Measurements from ENCODE around the gene GXYLT2. TPM values are rescaled to one million over a fixed set of nuclear protein-coding genes. Genes with fewer than 3 reads are reported as not detected.

Gene GXYLT2
- total RNA-seq, 4 donors from 2014 or later, result 0.72 to 6.8 (median 2.3) TPM

GRCh38 chr3:72993391-72993790, 105.5 kb downstream of the GXYLT2 start:
- WGBS, 2 donors, result 89 to 91% methylated on average over 6 of the region's 6 CpGs
- intact Hi-C loops (cut with DNase I; ENCODE audit: low total_unique reads), result no loop called here
- no peak overlapping the region for H3K4me3 ChIP-seq (ENCODE audit: low read depth, poor library complexity, severe bottlenecking)
- TF ChIP-seq CTCF (IDR thresholded peaks at IDR 0.05), result no peak
- TF ChIP-seq POLR2A (IDR thresholded peaks at IDR 0.05), result no peak
- DNase-seq (ENCODE audit: low spot score in 2 of 2), result no peak

GRCh38 chr3:72995337-72995736, 107.5 kb downstream of the GXYLT2 start:
- intact Hi-C loops (cut with DNase I; ENCODE audit: low total_unique reads), result no loop called here
- WGBS, 2 donors, result 77 to 79% methylated on average over 10 of the region's 10 CpGs
- TF ChIP-seq POLR2A (IDR thresholded peaks at IDR 0.05) (no peak), CTCF (IDR thresholded peaks at IDR 0.05) (no peak)

GRCh38 chr3:72996121-72996472, 108.3 kb downstream of the GXYLT2 start:
- intact Hi-C loops (cut with DNase I; ENCODE audit: low total_unique reads), result no loop called here
- no peak for TF ChIP-seq CTCF (IDR thresholded peaks at IDR 0.05)
- no peak for TF ChIP-seq POLR2A (IDR thresholded peaks at IDR 0.05)
- peak in 1 of 2 donors; percentile 85 for DNase-seq (ENCODE audit: low spot score in 2 of 2)
- H3K4me3 ChIP-seq (ENCODE audit: low read depth, poor library complexity, severe bottlenecking), result peak overlapping the region; percentile 47
- WGBS, 2 donors, result 81 to 90% methylated on average over 20 of the region's 20 CpGs

More at GRCh38 chr3:72995337-72995736, 107.5 kb downstream of the GXYLT2 start:
- H3K4me3 ChIP-seq (ENCODE audit: low read depth, poor library complexity, severe bottlenecking), result no peak overlapping the region
- DNase-seq (ENCODE audit: low spot score in 2 of 2), result peak; percentile 30 to 85

GRCh38 chr3:72996473-72997333, 108.9 kb downstream of the GXYLT2 start, which contains the start of gene PPP4R2:
Gene PPP4R2, plus strand, starts transcription at chr3:72996811. Its CDS starts 227 bp downstream, at chr3:72997038.
- peak within 1 kb of the TSS; percentile 47 for H3K4me3 ChIP-seq (ENCODE audit: low read depth, poor library complexity, severe bottlenecking)
- no peak for TF ChIP-seq CTCF (IDR thresholded peaks at IDR 0.05)
- peak in 1 of 2 donors; percentile 84 for TF ChIP-seq POLR2A (IDR thresholded peaks at IDR 0.05)
- intact Hi-C loops (cut with DNase I; ENCODE audit: low total_unique reads), result no loop called here
- peak; percentile 73 to 97 for DNase-seq (ENCODE audit: low spot score in 2 of 2)
- 1 to 2% methylated on average over 40 to 54 of the region's 75 CpGs for WGBS, 2 donors

GRCh38 chr3:72997421-72997961, 109.6 kb downstream of the GXYLT2 start:
- 0 to 1% methylated on average over 16 of the region's 16 CpGs for WGBS, 2 donors
- peak overlapping the region; percentile 47 for H3K4me3 ChIP-seq (ENCODE audit: low read depth, poor library complexity, severe bottlenecking)
- intact Hi-C loops (cut with DNase I; ENCODE audit: low total_unique reads), result no loop called here
- peak in 1 of 2 donors; percentile 16 for DNase-seq (ENCODE audit: low spot score in 2 of 2)
- TF ChIP-seq POLR2A (IDR thresholded peaks at IDR 0.05) (no peak), CTCF (IDR thresholded peaks at IDR 0.05) (no peak)

Data from lower leg skin (tissue), 4 donors.